AG10803 (cell line): ENCODE measurements around the gene CHD8.
"Not testable (repeated sequence)": the region's sequence is repeated elsewhere in the genome, so short reads cannot be mapped to it uniquely, and the experiment has no call there.

Source experiments
- DNase-seq: peaks from one replicate; pipeline ENCODE4 v3.0.0; 2010; ENCODE audit warnings: low read depth
- H3K4me3 ChIP-seq: 2 replicates; pipeline ENCODE4 v1.5.1; 2011; ENCODE audit warnings: mild to moderate bottlenecking, low read length, control low read depth
- CTCF ChIP-seq: conservative IDR thresholded peaks from 2 replicates; pipeline ENCODE4 v1.5.1; 2011; ENCODE audit warnings: mild to moderate bottlenecking, low read length, control low read depth, inconsistent platforms

The CHD8 gene

GRCh38 chr14:21455592-21455911, 371 bp downstream of the CHD8 start:
- H3K4me3 ChIP-seq, result peak overlapping the region; percentile 94
- DNase-seq, result peak; percentile 26

GRCh38 chr14:21454843-21455544, 929 bp downstream of the CHD8 start:
- TF ChIP-seq CTCF, result no peak
- DNase-seq, result peak; percentile 8
- peak overlapping the region; percentile 94 for H3K4me3 ChIP-seq

More at GRCh38 chr14:21455592-21455911, 371 bp downstream of the CHD8 start:
- TF ChIP-seq CTCF, result no peak

GRCh38 chr14:21449899-21450216, 6.1 kb downstream of the CHD8 start:
- no peak for DNase-seq
- no peak for TF ChIP-seq CTCF
- no peak overlapping the region for H3K4me3 ChIP-seq

GRCh38 chr14:21442657-21443056, 13.3 kb downstream of the CHD8 start:
- DNase-seq, H3K4me3 ChIP-seq: not testable (repeated sequence)

GRCh38 chr14:21440859-21441258, 15.1 kb downstream of the CHD8 start:
- DNase-seq, result no peak
- H3K4me3 ChIP-seq, result no peak overlapping the region
- no peak for TF ChIP-seq CTCF

GRCh38 chr14:21437063-21437901, 18.6 kb downstream of the CHD8 start:
- TF ChIP-seq CTCF, result no peak
- peak overlapping the region; percentile 97 for H3K4me3 ChIP-seq
- peak; percentile 99 for DNase-seq

GRCh38 chr14:21436567-21437062, 19.3 kb downstream of the CHD8 start:
- no peak for TF ChIP-seq CTCF
- peak overlapping the region; percentile 97 for H3K4me3 ChIP-seq
- no peak for DNase-seq
